H1 (cell line): ENCODE data around the gene XPO1. TPM values are rescaled to one million over a fixed set of nuclear protein-coding genes. Genes with fewer than 3 reads are reported as not detected.

Source experiments
- CTCF ChIA-PET: fragments of 300-600 bp; sonication (Branson Sonifier 250); formaldehyde crosslinking; loops from one replicate; lab custom pipeline; 2021; ENCODE audit not compliant: partially characterized antibody; lab: Charles Lee
- POLR2A ChIA-PET: fragments of 300-600 bp; sonication (Branson Sonifier 250); formaldehyde crosslinking; loops from one replicate; lab custom pipeline; 2021; ENCODE audit warnings: inconsistent platforms; ENCODE audit not compliant: partially characterized antibody; lab: Charles Lee
- DNase-seq, 2 experiments: peaks; one replicate each; pipeline versions ENCODE4 v3.0.0 to v3.0.0-alpha.2; 2010 to 2022; ENCODE audit warnings: low spot score in 2 of 2, low read depth in 1 of 2, mixed read lengths in 1 of 2
- FAIRE-seq: peaks from 2 replicates; lab custom pipeline; 2011; peaks lifted over from hg19 to GRCh38; lab: Jason Lieb, UNC
- H2AFZ ChIP-seq: 2 replicates; pipeline ENCODE4 v1.8.1; 2012; ENCODE audit warnings: low read length, inconsistent platforms
- H2AK5ac ChIP-seq: 2 replicates; pipeline ENCODE4 v1.6.1; 2013; ENCODE audit warnings: low read depth, low read length
- H2BK120ac ChIP-seq: replicated peaks from 2 replicates; pipeline ENCODE3; 2013; ENCODE audit warnings: low read depth, low read length, inconsistent platforms
- H2BK12ac ChIP-seq: 2 replicates; pipeline ENCODE4 v1.6.1; 2013; ENCODE audit warnings: low read depth, low read length
- H2BK15ac ChIP-seq: 2 replicates; pipeline ENCODE4 v1.6.1; 2013; ENCODE audit warnings: low read length
- H2BK20ac ChIP-seq: 2 replicates; pipeline ENCODE4 v1.6.1; 2013; ENCODE audit warnings: low read length
- H2BK5ac ChIP-seq: 2 replicates; pipeline ENCODE4 v1.6.1; 2013; ENCODE audit warnings: low read depth, low read length
- H3K14ac ChIP-seq: 2 replicates; pipeline ENCODE4 v1.6.1; 2013; ENCODE audit warnings: inconsistent platforms; ENCODE audit not compliant: insufficient read length
- H3K18ac ChIP-seq: 2 replicates; pipeline ENCODE4 v1.6.1; 2013; ENCODE audit warnings: low read length; ENCODE audit errors: extremely low read depth
- H3K23ac ChIP-seq: 2 replicates; pipeline ENCODE4 v1.6.1; 2013; ENCODE audit warnings: inconsistent platforms; ENCODE audit not compliant: insufficient read length
- H3K23me2 ChIP-seq: 2 replicates; pipeline ENCODE4 v1.6.1; 2013; ENCODE audit warnings: low read depth, low read length
- H3K27ac ChIP-seq: 2 replicates; pipeline ENCODE4 v1.6.1; 2011; ENCODE audit warnings: low read depth, low read length, inconsistent platforms
- H3K27me3 ChIP-seq, 4 experiments: replicated peaks in 1 of 4; 1 replicate in 1 of 4; 2 replicates in 3 of 4; pipeline versions ENCODE4 v1.6.1 to v1.8.1; 2011 to 2013; ENCODE audit warnings: low read length in 3 of 4, mild to moderate bottlenecking in 3 of 4, inconsistent platforms in 2 of 4, mixed read lengths in 2 of 4, moderate library complexity in 1 of 4; ENCODE audit not compliant: control insufficient read depth in 3 of 4, insufficient read depth in 3 of 4; ENCODE audit errors: extremely low read depth in 1 of 4
- H3K36me3 ChIP-seq, 4 experiments: 2 replicates each; pipeline versions ENCODE4 v1.6.1 to v1.8.1; 2011 to 2013; ENCODE audit warnings: mild to moderate bottlenecking in 4 of 4, low read length in 3 of 4, moderate library complexity in 2 of 4, control low read depth in 1 of 4, inconsistent platforms in 1 of 4; ENCODE audit not compliant: insufficient read depth in 4 of 4, control insufficient read depth in 2 of 4
- H3K4ac ChIP-seq: replicated peaks from 2 replicates; pipeline ENCODE3; 2013; ENCODE audit warnings: low read length, low read depth, mixed read lengths, inconsistent platforms; ENCODE audit not compliant: insufficient read length
- H3K4me1 ChIP-seq, 4 experiments: replicated peaks in 1 of 4; 1 replicate in 1 of 4; 2 replicates in 3 of 4; pipeline versions ENCODE4 v1.6.1 to v1.8.1; 2011 to 2013; ENCODE audit warnings: low read length in 3 of 4, inconsistent platforms in 2 of 4, mixed read lengths in 1 of 4; ENCODE audit not compliant: insufficient read depth in 4 of 4, control insufficient read depth in 3 of 4
- H3K4me2 ChIP-seq, 2 experiments: 2 replicates each; pipeline versions ENCODE4 v1.6.1 to v1.8.1; 2011 to 2013; ENCODE audit warnings: low read depth in 2 of 2, low read length in 2 of 2, control low read depth in 1 of 2, inconsistent platforms in 1 of 2, mild to moderate bottlenecking in 1 of 2; ENCODE audit not compliant: insufficient read depth in 1 of 2
- H3K4me3 ChIP-seq, 4 experiments: fragments of 200-600, 300-600 bp in 1 of 4; sonication (generic), shearing (Covaris generic), sonication (Bioruptor Twin) in 1 of 4; 2 replicates each; pipeline versions ENCODE4 v1.5.1 to v1.8.1; 2011 to 2016; ENCODE audit warnings: low read length in 4 of 4, low read depth in 3 of 4, control low read depth in 2 of 4, inconsistent platforms in 2 of 4, mild to moderate bottlenecking in 2 of 4, mixed read lengths in 1 of 4, moderate library complexity in 1 of 4; ENCODE audit not compliant: insufficient read depth in 2 of 4; ENCODE audit errors: extremely low read depth in 1 of 4
- H3K56ac ChIP-seq: replicated peaks from 2 replicates; pipeline ENCODE3; 2013; ENCODE audit warnings: low read depth, mild to moderate bottlenecking, mixed read lengths, low read length, inconsistent platforms; ENCODE audit not compliant: insufficient read length
- H3K79me1 ChIP-seq: 2 replicates; pipeline ENCODE4 v1.6.1; 2013; ENCODE audit warnings: low read depth, low read length, control low read depth
- H3K79me2 ChIP-seq, 2 experiments: 2 replicates each; pipeline versions ENCODE4 v1.6.1 to v1.8.1; 2012 to 2013; ENCODE audit warnings: low read length in 2 of 2, mild to moderate bottlenecking in 2 of 2, inconsistent platforms in 1 of 2; ENCODE audit not compliant: insufficient read depth in 2 of 2, control insufficient read depth in 1 of 2
- H3K9ac ChIP-seq, 4 experiments: replicated peaks in 1 of 4; 1 replicate in 1 of 4; 2 replicates in 3 of 4; pipeline versions ENCODE4 v1.6.1 to v1.8.1; 2011 to 2013; ENCODE audit warnings: low read depth in 3 of 4, low read length in 3 of 4, control low read depth in 2 of 4, mild to moderate bottlenecking in 2 of 4, moderate library complexity in 2 of 4, inconsistent platforms in 1 of 4; ENCODE audit errors: extremely low read depth in 1 of 4
- H3K9me3 ChIP-seq, 2 experiments: 2 replicates each; pipeline versions ENCODE4 v1.6.1 to v1.8.1; 2012 to 2013; ENCODE audit warnings: mild to moderate bottlenecking in 2 of 2, moderate library complexity in 2 of 2, control low read depth in 1 of 2, inconsistent platforms in 1 of 2, low read depth in 1 of 2, low read length in 1 of 2, mixed read lengths in 1 of 2; ENCODE audit not compliant: insufficient read depth in 2 of 2
- H4K20me1 ChIP-seq, 2 experiments: replicated peaks in 1 of 2; 2 replicates each; pipeline versions ENCODE3 to v1.8.1; 2011 to 2013; ENCODE audit warnings: inconsistent platforms in 2 of 2, low read length in 2 of 2, mild to moderate bottlenecking in 1 of 2; ENCODE audit not compliant: insufficient read depth in 2 of 2, control insufficient read depth in 1 of 2
- H4K5ac ChIP-seq: 2 replicates; pipeline ENCODE4 v1.6.1; 2013; ENCODE audit warnings: low read length, low read depth, mixed read lengths, inconsistent platforms; ENCODE audit not compliant: insufficient read length
- H4K8ac ChIP-seq: 2 replicates; pipeline ENCODE4 v1.8.0; 2013; ENCODE audit warnings: mild to moderate bottlenecking, moderate library complexity, low read length, inconsistent platforms; ENCODE audit not compliant: insufficient read depth; ENCODE audit errors: extremely low read depth
- H4K91ac ChIP-seq: replicated peaks from 2 replicates; pipeline ENCODE3; 2013; ENCODE audit warnings: low read length, mixed read lengths, inconsistent platforms; ENCODE audit not compliant: insufficient read length
- EP300 ChIP-seq, 2 experiments: IDR thresholded peaks; 1 replicate in 1 of 2; 2 replicates in 1 of 2; pipeline ENCODE4 v1.6.1; 2011 to 2012; ENCODE audit warnings: low read depth in 2 of 2, low read length in 2 of 2, mild to moderate bottlenecking in 2 of 2, borderline replicate concordance in 1 of 2, inconsistent platforms in 1 of 2, moderate library complexity in 1 of 2
- PHF8 ChIP-seq: fragments of 200-600 bp; sonication (generic); conservative IDR thresholded peaks from 2 replicates; pipeline ENCODE4 v1.7.1; 2012; ENCODE audit warnings: low read depth, mild to moderate bottlenecking, inconsistent platforms, low read length, moderate library complexity
- POLR2A ChIP-seq, 2 experiments: IDR thresholded peaks; 1 replicate in 1 of 2; 2 replicates in 1 of 2; pipeline ENCODE4 v1.6.1; 2011; ENCODE audit warnings: low read depth in 2 of 2, low read length in 2 of 2, mild to moderate bottlenecking in 2 of 2; ENCODE audit errors: control extremely low read depth in 1 of 2
- RAD21 ChIP-seq, 2 experiments: IDR thresholded peaks in 1 of 2; conservative IDR thresholded peaks in 1 of 2; 2 replicates each; pipeline ENCODE4 v1.6.1; 2011; ENCODE audit warnings: low read depth in 2 of 2, low read length in 2 of 2, improper control_type of control experiment in 1 of 2, inconsistent platforms in 1 of 2, mild to moderate bottlenecking in 1 of 2, moderate library complexity in 1 of 2
- RBBP5 ChIP-seq: IDR thresholded peaks from 2 replicates; pipeline ENCODE4 v1.7.1; 2012; ENCODE audit warnings: low read depth, mild to moderate bottlenecking, inconsistent platforms, low read length, moderate library complexity, borderline replicate concordance
- SAP30 ChIP-seq: fragments of 300-600 bp; sonication (generic); IDR thresholded peaks from 2 replicates; pipeline ENCODE4 v1.7.1; 2012; ENCODE audit warnings: low read length, moderate library complexity, mild to moderate bottlenecking, inconsistent platforms; ENCODE audit not compliant: insufficient read depth, insufficient replicate concordance
- SIN3A ChIP-seq, 2 experiments: IDR thresholded peaks in 1 of 2; conservative IDR thresholded peaks in 1 of 2; 2 replicates each; pipeline ENCODE4 v1.6.1; 2011 to 2012; ENCODE audit warnings: low read length in 2 of 2, improper control_type of control experiment in 1 of 2, low read depth in 1 of 2, mild to moderate bottlenecking in 1 of 2
- SP2 ChIP-seq: IDR thresholded peaks from 2 replicates; pipeline ENCODE4 v1.6.1; 2012; ENCODE audit warnings: mild to moderate bottlenecking, low read length, inconsistent platforms
- TAF1 ChIP-seq: IDR thresholded peaks from 2 replicates; pipeline ENCODE4 v1.6.1; 2011; ENCODE audit warnings: mild to moderate bottlenecking, low read depth, low read length
- WGBS, 2 experiments: shearing (Covaris generic) in 1 of 2; methylation state at CpG; one replicate each; pipeline versions ENCODE4 v1.1.6 to v1.1.7; 2013 to 2015; ENCODE audit warnings: low lambda C conversion rate in 2 of 2, mixed read lengths in 2 of 2, inconsistent platforms in 1 of 2, low coverage in 1 of 2, missing lambda C conversion rate in 1 of 2; ENCODE audit not compliant: insufficient replicate concordance in 2 of 2, insufficient coverage in 1 of 2, insufficient read length in 1 of 2; ENCODE audit errors: extremely low coverage in 1 of 2, missing lambda C conversion rate in 1 of 2; 5-methylcytosine and 5-hydroxymethylcytosine counted together
- polyA plus RNA-seq, 7 experiments: library from polyadenylated mRNA; depleted of rRNA in 3 of 7; stranded (reverse) in 5 of 7; unstranded in 2 of 7; fragments of >200 nt in 5 of 7; fragments of 200-250 nt in 2 of 7; gene quantifications; 1 replicate in 5 of 7; 2 replicates in 1 of 7; 4 replicates in 1 of 7; pipeline versions ENCODE4 v1.2.1 to v1.2.3, GENCODE V29; 2011 to 2013; ENCODE audit warnings: missing spikeins in 2 of 7, mixed read lengths in 2 of 7
- total RNA-seq: library from RNA; stranded (reverse); fragmentation: NEBNext Ultra II Directional; extraction: Animal tissue kit (Norgen Biotek cat#: 25700); gene quantifications from 2 replicates; pipeline ENCODE4 v1.2.1, GENCODE V29; 2021

XPO1 gene
- total and polyA plus RNA-seq, 2 of the 8 experiments (the other 6 are each of a cell fraction or from before 2014, with no cell fraction given), result 110 to 296 TPM

- H4K91ac ChIP-seq, result peak overlapping the region; percentile 42
- no peaks in the 10 kb centered on the region for H3K27me3 ChIP-seq
- H3K56ac ChIP-seq, result peak overlapping the region; percentile 60
- H3K18ac ChIP-seq, result peak overlapping the region; percentile 78
- no peak overlapping the region for H2BK15ac ChIP-seq
- CTCF ChIA-PET, result interaction anchor here (0.9 to 1.0 kb wide), 2 partner anchors 44 to 51 kb away, joined by 3 to 4 read pairs; no protein-coding TSS in a partner anchor
- peaks cover 0 to 6% (median 0%) of the 10 kb centered on the region in 4 experiments; a peak in 1 of 8 replicates for H3K36me3 ChIP-seq
- H3K27ac ChIP-seq, result peak overlapping the region; percentile 79
- 2% methylated on average over 35 of the region's 94 CpGs; no CpG with 5 or more reads in 1 of the 2 experiments for WGBS, 2 experiments
- peaks cover 0 to 2% of the 10 kb centered on the region in 2 experiments for H4K20me1 ChIP-seq
- POLR2A ChIA-PET, result interaction anchor here (0.7 to 2.2 kb wide), 8 partner anchors 10 to 68 kb away, joined by 3 to 7 read pairs (median 4); partner anchors contain the start of gene XPO1
- H3K4ac ChIP-seq, result peak overlapping the region; percentile 13
- H3K4me3 ChIP-seq, result peak overlapping the region; percentile 76 to 99 (median 90)
- H4K5ac ChIP-seq, result peak overlapping the region; percentile 80
- H3K14ac ChIP-seq, result no peak overlapping the region
- no peak overlapping the region for H3K23ac ChIP-seq
- H3K9ac ChIP-seq, result peak overlapping the region; percentile 72 to 89 (median 82)
- peak in 1 of 2 experiments; percentile 80 for DNase-seq
- H3K79me2 ChIP-seq, result peaks cover 12 to 56% of the 10 kb centered on the region in 2 experiments
- no peak overlapping the region for H2BK120ac ChIP-seq
- H2BK12ac ChIP-seq, result no peak overlapping the region
- peaks cover 0 to 3% (median 0%) of the 10 kb centered on the region in 4 experiments; a peak in 5 of 7 replicates for H3K4me1 ChIP-seq
- peak overlapping the region; percentile 89 for H4K8ac ChIP-seq
- peaks cover 7% of the 10 kb centered on the region for H3K23me2 ChIP-seq
- H2BK20ac ChIP-seq, result no peak overlapping the region
- H2AFZ ChIP-seq, result no peak overlapping the region
- no peak overlapping the region for H2AK5ac ChIP-seq
- no peaks in the 10 kb centered on the region for H3K9me3 ChIP-seq
- peak overlapping the region; percentile 44; the same call in 1 of the 2 replicates for H2BK5ac ChIP-seq
- H3K79me1 ChIP-seq, result peaks cover 3% of the 10 kb centered on the region; the same call in 1 of the 2 replicates
- no peak for FAIRE-seq
- H3K4me2 ChIP-seq, result peak overlapping the region; percentile 73 to 79
- TF ChIP-seq RBBP5 (peak; percentile 90), PHF8 (peak; percentile 43), TAF1 (peak; percentile 54), SP2 (no peak), SAP30 (no peak), POLR2A (IDR thresholded peaks at IDR 0.05; ENCODE audit: control extremely low read depth in 1 of 2, low read depth in 2 of 2, low read length in 2 of 2) (peak in 1 of 2 experiments; percentile 45; a peak in 1 of 3 replicates), EP300 (IDR thresholded peaks at IDR 0.05; ENCODE audit: borderline replicate concordance in 1 of 2, low read depth in 2 of 2, low read length in 2 of 2) (no peak), SIN3A (conservative IDR thresholded peaks at IDR 0.05 in 1 of 2, IDR thresholded peaks at IDR 0.05 in 1 of 2; ENCODE audit: low read depth in 1 of 2, low read length in 2 of 2) (0 out of 4 replicates have a peak, but pooled peaks of 1 of the 2 experiments have one; percentile 32), RAD21 (IDR thresholded peaks at IDR 0.05 in 1 of 2, conservative IDR thresholded peaks at IDR 0.05 in 1 of 2; ENCODE audit: low read depth in 2 of 2, low read length in 2 of 2) (0 out of 4 replicates have a peak, but pooled peaks of 1 of the 2 experiments have one; percentile 1)
Observed at GRCh38 chr2:61470122-61470951, 67.8 kb downstream of the XPO1 start.
